NCI-H510A treated with DMSO at 0.1 percent for 48 hours (cell line): ENCODE results near the gene DNAJB8.

Experiments
- DNase-seq: peaks from one replicate; lab custom pipeline; 2025; lab: John Stamatoyannopoulos, UW

DNAJB8 gene

DNA sequence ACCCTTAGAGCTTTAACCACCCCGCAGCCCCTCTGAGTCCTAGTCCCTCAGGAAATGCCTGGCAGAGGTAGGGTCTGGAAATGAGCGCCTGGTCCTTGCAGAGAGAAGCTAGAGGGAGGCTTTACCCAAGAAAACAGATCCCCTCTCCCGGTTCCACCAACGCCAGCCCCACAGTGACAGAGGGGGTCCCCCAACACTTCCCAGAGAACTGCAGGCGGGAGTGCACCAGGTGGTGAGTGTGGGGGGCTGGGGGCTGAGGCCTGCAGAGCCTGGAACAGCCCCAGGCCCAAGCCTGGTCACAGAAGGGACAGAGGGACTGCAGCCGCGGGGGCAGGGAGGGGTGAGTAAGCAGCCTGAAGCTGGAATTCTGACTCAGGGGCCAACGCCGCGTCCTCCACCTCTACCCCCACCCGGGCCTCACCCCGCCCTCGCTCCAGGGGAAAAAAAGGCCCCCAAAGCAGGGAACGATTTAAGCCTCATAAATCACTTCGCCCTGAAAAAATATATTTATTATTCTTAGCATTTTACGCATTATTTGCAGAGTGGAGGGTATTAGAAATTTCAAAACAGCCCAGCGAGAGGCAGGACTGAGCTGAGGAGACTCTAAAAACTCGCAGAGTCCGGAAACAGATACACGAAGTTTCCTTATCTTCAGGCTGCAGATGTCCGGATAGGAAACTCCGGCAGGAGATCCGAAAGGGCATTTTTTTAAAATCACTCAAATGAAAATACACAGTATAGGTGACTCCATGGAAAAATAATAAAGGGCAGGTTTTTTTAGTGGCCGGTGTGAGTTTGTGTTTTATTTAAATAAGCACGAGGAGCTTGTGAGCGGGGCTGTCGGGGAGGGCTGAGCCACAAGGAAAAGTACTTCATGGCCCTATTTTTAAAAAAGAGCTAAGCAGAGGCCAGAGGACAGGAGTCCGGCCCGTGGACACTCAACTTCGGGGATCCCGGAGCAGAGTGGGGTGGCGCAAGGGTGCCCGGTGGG, 16.3 kb upstream of the DNAJB8 start:
- DNase-seq: no peak

DNA sequence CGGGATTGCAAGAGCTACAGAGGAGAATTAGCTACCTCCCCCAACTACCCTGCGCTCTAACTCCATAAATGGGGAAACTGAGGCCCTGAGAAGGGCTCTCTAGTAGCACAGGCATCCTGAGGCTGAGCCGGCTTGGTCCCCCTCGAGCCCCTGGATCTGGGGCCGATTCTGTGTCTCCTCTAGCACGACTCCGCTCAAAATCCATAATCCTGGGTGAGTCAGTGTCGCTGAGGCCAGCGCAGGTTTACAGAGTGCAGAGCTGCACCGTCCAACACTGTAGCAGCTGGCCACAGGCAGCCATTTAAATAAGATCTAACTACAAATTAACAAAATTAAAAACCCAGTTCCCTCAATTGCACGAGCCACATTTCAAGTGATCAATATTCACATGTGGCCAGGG, 15.5 kb upstream of the DNAJB8 start:
- no peak for DNase-seq

DNA sequence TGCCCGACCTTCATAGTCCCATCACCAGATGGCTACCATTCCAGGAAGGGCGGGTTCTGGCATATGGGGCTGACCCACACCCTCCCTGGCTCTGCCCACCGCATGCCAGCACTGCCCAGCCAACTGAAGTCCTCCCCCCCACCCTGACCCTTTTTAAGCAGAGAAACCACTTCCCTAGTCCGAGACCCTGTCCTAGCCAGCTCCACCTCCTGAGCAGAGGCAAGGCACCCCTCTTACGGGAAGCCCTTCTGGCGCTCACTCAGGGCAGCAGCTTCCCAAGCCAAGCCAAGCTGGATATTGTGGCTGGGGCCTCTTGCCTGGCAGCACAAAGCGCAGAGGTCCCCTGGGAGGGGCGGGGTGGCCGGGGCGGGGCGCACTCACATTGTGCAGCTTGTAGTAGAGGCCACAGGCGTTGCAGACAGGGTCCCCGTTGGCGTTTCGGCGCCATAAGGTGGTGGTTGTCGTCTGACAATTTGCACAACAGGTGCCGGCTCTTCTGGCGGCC, 14.8 kb upstream of the DNAJB8 start:
- DNase-seq: no peak

DNA sequence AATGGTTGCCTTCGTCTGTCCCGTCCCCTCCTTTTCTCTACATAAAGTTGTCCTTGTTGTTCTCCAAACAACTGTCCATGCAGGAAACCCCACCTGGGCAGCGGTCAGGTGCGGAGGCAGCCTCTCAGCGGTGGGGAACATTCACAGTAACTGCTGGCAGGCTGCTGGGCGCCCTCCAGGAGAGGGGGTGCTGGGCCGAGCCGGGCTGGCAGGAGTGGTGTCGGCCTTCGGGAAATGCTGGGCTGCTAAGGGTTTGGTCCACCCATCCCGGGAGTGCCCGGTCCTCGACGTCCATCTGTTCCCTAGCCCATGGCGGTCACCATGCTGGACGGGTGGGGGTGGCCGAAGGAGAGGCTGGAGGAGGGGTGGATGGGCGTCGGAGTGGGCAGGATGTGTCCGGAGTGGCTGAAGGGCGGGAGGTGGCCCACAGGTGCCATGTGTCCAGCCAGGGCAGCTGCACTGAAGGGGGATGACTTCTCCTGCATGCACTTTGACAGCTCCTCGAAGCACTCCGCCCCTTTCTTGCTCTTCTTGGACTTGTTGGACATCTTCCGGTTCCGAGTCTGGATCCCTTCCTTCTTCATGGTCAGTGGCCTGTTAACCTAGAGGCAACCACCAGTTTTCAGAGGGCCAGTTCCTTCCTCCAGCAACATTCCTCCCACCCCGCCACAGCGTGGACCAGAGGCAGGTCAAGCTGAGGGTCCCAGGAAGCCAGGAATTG, 14.2 kb upstream of the DNAJB8 start:
- no peak for DNase-seq

DNA sequence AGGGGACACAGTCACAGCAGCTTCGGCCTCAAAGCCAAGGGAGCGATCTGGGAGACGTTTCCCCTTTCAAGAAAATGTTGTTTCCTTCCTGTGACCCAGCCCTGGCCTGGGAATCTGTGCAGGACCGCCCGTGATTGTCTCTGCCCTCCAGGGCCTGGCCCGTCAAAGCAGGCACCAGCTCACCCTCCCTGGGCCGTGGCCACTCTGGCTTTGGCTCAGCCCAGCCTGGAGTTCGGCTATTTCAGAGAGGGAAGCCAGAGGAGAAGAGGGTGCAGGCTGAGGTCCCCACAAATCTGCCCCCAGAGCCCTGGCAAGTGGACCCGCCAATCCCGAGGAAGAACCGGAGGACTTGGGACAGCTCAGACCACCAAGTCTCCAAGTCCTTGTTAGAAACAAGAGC, 13.6 kb upstream of the DNAJB8 start:
- no peak for DNase-seq

DNA sequence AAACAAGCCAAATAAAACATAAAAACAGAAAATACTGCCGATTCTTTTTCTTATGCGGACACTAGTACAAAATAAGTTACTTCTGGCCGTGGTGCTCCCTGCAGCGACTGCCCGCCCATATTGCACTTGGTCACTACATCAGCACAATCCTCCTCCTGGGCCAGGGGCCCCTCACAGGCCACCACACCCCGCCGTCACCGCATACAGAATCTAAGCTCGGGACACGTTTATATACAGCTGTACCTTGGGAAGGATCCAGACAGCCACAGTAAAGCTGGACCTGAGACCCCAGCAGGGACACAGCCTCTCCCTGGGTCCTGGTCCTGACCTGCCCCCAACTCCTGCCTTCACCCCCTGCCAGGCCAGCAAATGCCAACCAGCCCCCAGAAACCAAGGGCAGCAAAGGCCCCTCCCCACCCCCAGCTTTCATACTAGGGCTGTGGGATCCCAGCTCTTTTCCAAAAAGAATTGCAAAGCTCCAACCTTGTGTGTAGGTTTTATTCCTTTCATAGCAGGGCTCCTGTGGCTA, 12.9 kb upstream of the DNAJB8 start:
- DNase-seq: no peak

DNA sequence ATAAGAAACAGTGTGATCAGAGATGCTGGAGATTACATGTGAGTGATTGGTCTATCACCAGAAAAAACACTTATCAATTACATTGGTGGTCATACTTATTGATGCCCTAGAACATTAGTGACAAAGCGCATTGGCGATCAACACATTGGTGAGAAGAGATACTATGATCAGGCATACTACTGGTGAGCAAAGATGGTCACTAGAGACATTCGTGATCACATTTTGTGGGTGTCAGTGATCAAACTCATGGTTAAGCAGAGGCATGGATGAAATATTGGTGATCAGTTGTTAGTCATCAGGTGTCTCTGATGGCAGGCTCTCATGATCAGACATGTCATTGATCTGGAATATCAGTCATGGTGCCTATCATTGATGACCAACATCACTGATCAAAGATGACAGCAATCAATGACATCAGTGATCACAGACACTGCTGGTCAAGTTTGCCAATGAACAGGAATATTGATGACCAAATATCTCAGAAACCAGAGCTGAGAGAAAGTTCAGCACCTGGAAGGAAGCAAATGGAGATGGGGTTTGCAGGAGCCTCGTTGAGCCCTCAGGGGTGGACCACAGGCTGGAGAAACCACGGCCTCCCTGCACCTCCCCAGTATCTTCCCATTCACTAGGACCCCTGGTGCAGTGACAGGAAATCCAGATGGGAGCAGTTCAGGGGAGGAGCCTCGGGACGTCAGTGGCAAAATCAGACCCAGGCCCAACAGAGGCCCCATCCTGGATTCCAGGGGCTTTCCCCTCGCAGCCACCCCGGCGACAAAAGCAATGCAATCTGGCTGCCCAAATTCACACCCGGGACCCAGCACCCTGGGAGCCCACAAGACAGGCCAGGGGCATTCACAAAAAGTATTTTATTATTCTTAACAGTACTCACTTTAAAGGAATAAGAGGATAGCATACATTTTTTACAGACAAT, 12.2 kb upstream of the DNAJB8 start:
- DNase-seq: no peak

DNA sequence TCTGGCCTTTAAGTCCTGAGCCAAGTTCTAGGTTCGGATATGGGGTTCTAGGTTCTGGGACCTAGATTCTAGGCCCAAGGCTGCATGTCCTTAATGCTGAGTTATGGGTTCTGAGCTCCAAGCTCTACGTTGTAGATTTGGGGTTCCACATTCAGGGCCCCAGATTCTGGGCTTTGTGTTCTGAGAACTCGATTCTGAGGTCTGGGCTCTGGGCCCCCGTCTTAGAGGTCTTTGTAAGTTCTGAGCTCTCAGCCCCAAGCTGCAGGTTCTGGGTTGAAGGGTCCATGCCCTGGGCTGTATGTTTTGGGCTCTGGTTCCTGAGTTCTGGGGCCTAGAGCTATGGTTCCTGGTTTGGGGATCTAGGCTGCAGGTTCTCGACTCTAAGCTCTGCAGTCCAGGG, 10.0 kb upstream of the DNAJB8 start:
- DNase-seq: no peak

DNA sequence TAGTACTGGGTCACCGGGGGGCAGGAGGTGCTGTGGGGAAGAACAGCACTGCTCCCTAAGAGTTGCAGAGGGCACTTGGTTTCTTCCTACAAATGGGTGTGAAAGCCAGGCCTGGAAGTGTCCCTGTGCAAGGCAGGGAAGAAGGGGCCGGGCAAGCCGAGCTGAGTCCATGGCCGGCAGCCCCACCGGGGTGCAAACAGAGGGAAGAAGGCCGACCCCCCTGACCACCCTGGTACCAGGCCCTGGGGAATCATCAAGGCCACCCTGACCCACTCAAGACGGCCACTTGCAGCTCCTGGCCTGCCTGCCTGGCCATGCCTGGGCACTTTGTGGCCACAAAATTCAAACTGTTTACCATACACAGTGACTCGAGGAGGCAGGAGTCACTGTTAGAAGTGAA, 8.7 kb upstream of the DNAJB8 start:
- DNase-seq: no peak

DNA sequence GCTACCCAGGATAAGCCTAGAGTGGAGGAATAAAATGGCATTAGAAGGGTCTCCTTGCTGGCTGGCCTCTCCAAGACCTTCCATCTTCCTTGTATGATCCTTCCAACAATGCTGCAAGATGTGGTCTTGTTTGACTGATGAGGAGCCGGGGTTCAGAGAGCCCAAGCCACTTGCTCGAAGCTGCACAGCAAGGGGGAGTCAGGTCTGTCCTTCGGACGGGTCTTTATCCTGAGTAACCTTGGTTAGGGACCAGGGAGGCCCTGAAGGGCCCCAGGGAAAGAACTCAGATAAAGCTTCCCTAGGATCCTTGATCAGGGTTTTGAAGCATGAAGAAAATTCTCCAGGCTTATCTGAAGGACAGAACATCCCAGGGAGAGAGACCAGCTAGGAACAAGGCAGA, 7.0 kb upstream of the DNAJB8 start:
- DNase-seq: no peak

DNA sequence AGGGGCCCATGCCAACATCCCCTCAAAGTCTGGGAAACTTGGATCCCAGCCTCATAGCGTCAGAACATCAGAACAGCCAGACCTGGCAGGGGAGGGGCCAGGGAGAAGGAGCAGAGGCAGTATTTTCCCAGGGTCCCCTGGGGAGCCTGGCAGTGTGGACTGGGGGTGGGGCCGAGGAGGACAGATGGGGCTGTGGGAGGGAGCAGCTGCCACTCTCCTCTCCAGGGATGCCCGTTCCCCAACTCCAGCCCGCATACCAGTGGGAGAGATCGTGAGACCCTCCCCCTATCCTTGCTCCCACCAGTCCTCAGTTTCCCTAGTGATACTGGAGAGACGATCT, 6.5 kb upstream of the DNAJB8 start:
- no peak for DNase-seq

DNA sequence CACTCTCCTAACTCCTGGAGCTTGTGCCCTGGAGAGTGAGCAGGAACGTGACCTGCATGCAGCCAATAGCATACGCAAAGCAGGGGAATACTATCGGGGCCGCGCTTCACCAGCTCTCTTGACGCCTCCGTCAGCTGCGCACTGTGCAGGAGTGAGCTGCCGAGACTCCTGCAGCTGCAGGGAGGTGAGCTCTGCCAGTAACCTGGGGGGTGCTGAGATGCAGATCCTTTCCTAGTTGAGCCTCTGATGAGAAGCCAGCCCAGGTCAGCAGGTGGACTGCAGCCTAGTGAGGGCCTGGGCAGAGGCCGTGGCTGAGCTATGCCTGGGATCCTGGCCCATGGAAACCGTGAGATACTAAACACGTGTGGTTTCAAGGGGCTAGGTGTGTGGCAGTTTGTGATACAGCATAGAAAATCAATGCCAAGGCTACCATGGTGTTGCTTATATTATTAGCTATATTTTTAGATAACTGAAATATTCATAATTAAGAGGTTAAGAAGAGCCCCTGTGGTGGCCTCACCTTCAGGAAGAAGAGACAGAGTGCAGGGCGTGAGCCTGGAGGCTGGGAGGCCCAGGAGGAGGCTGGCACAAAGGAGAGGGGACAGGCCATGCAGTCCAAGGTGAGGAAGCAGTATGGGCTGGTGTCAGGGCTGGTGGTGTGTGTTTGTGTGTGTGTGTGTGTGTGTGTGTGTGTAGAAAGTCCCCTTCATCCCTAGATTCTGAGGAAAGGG, 5.9 kb upstream of the DNAJB8 start:
- DNase-seq: no peak

DNA sequence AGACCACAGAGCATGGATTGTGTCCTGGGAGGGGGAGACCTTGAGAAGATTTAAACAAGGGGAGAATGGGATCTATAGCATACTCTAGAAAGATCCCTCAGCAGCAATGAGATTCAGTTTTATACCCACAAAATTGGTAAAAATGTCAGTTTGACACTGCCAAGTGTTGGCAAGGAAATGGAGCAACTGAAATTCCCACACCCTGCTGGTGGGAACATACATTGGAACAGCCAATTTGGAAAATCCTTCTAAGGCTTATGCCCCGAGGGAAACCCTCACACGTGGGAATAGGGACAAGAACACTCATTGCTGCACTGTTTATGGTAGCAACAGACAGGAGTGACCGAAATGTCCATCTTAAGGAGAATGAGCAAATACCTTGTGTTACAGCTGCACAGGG, 5.0 kb upstream of the DNAJB8 start:
- no peak for DNase-seq

DNA sequence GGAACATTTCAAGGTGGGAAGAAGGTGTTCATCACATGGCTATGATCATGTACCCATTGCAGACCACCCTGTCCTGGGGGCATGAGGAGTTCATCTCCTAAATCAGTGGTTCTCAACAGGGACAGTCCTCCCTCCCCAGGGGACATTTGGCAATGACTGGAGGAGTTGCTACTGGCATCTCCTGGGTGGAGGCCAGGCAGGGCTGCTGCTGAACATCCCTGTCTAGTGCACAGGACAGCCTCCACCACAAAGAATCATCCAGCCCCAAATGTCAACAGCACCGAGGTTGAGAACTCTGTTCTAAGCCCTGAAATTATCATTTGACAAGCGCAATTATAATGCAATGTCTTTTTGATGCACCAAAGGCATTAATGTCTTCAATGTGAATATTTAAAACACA, 4.4 kb upstream of the DNAJB8 start:
- DNase-seq: no peak

DNA sequence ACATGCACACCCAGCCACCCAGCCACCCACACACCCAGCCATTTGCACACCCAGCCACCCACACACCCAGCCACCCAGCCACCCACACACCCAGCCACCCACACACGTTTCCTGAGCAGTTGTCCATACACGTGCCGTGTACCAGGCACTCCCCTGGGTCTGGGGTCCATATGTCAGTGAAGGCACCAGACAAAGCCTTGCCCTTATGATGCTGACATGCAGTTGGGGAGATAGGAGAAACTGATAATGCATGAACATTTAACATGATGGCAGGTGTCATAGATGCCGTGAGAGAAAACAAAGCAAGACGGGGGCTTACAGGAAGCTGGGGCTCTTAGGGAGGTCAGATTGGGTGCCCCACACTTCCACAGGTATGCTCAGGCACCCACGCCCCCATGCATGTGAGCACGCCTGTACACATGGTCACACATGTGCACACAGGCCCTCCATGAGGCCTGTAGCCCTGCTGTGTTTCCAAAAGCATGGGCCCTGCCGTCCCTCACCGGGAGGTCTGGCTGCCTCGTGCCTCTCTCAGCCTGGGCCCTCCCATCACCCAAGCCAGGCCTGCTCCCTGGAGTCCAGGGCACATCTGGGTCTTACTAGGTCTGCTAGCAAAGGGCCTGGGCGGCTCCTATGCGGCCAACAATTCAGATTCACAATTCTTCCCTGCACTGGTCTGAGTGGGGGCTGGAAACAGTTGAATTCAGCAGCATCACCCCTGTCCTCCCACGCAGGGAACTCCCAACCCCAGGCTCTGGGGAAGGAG, 3.6 kb upstream of the DNAJB8 start:
- no peak for DNase-seq

DNA sequence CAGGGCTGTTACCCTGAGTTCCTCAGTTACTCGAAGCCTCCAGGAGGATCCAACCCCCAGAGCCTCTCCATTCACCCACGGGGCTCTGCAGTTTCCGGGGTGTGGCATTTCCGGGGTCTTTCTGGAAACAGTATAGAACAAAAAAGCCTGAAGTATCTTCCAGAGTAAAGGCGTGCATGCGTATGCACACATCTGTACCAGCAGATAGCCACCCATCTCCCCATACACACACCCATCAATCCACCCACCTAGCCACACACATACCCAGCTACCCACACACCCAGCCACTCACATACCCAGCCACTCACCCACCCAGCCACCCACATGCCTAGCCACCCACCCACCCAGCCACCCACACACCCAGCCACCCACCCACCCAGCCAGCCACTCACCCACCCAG, 2.9 kb upstream of the DNAJB8 start:
- no peak for DNase-seq

DNA sequence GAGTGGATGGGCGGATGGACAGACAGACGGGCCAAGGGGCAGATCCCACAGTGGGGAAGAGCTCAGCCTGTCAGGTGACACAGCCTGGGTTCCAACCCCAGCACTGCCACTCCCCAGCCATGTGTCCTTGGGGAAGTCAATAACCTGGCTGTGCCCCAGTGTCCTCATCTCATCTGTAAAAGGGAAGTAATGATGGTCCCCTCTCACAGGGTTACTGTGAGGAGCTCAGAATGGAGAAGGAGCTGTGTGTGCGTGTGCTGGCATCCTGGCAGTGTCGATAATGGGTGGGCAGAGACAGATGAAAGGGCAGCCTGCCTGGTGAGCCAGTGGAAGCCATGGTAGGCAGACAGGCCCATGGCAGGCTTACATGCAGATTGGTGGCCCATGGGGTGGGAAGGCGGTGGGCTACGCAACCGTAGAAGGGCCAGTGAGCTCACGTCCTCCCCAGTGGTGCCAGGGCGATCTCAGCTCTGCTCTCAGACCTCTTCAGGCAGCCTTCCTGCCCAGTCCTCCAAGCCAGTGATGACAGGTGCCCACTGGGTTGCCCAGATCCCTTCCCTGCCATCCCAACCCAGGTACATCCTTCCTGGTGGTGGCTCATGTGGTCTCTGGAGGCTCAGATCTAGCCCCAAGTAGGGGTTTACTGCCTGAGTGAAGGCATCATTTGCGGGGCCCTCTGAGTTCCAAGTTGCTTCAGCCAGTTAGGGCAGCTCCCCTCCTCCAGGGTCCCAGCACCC, 2.3 kb upstream of the DNAJB8 start:
- no peak for DNase-seq

DNA sequence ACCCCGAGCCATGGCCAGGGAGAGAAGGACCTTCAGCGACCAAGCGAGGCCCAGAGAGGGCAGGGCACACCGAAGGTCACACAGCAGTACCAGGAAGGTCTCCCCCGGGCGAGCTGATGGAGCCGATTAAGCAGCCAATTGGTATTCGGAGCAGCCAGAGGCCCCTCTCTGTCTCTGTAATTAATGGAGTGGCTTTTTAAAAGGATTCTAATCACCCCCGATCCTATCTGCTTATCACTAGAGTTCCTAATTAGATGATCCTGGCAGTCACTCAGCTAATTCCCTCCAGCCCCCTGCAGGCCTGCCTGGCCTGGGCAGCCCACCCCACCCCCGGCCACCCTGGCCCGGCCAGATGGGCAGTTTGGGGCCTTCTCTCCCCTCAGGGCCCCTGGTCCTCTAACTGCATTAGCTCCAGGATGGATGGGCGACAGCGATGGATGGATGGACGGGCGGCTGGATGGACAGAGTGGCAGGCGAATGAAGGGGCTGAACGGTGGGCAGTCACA, 1.6 kb upstream of the DNAJB8 start:
- no peak for DNase-seq

DNA sequence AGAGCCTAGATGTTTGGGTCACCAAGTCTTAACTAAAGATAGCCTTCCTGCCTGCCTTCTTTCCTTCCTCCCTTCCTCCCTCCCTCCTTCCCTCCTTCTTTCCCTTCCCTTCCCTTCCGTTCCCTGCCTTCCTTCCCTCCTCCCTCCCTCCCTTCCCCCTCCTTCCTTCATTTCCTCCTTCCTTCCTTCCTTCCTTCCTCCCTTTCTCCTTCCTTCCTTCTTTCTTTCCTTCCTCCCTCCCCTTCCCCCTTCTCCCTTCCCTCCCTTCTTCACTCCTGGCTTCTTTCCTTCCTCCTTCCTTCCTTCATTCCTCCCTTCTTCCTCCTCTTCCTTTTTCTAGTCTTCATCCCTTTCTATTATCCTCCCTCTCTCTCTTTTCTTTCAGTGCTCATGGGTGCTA, 2.0 kb downstream of the DNAJB8 start:
- DNase-seq: no peak

DNA sequence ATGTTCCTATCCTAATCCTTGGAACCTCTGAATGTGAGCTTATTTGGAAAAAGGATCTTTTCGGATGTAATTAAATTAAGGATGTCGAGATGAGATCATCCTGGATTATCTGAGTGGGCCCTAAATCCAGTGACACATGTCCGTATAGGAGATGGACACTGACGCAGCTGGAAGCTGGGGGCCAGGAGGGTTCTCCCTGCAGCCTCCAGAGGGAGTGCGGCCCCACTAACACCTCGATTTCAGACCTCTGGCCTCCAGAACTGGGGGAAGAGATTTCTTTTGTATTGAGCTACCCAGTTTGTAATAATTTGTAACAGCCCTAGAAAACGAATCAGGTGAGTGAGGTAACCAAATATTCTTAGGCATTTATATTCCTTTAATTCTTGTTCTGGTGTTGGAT, 2.5 kb downstream of the DNAJB8 start:
- DNase-seq: no peak
